ENCODE measurements around the gene FAM241A.

FAM241A gene

DNA sequence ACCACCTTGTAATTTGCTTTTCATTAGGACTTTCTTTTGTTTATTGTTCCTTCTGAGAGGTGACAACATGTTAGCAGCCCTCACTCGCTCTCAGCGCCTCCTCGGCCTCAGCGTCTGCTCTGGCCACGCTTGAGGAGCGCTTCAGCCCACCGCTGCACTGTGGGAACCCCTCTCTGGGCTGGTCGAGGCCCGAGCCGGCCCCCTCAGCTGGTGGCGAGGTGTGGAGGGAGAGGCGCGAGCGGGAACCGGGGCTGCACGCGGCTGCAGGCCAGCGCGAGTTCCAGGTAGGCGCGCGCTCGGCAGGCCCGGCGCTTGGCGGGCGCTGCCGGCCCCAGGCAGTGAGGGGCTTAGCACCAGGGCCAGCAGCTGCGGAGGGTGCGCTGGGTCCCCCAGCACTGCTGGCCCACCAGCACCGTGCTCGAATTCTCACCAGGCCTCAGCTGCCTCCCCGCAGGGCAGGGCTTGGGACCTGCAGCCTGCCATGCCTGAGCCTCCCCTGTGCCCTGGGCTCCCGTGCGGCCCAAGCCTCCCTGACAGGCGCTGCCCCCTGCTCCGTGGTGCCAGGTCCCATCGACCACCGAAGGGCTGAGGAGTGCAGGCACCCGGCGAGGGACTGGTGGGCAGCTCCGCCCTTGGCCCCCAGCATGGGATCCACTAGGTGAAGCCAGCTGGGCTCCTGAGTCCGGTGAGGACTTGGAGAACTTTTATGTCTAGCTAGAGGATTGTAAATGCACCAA is 77.1 kb downstream of the FAM241A start:
- DNase-seq: no peak

DNA sequence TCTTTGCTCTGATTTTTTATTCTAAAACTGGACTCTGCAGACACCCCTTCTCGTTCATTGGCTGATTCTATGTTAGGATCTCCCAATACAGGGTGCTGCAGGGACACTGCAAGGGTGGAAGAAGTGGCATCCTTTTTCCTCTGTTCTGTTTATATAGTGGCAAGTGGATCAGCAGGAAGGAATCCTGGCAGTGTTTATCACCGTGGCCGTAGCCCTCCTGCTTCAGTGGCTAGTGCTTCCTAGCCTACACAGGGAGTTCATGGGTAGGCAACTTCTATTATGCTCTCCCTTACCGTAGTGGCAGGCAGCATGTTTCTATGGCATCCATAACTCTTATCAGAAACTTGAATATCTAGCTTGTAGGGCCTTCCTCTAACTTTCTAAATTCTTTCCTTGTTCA is 79.9 kb downstream of the FAM241A start:
- no peak for DNase-seq

- peak; percentile 99 for DNase-seq
Observed at GRCh38 chr4:112230879-112231778, 85.9 kb downstream of the FAM241A start.

GRCh38 chr4:112231779-112232713 is 86.8 kb downstream of the FAM241A start, which contains the start of gene AP1AR:
AP1AR (plus strand) TSS chr4:112231787; CDS start chr4:112232092, 305 bp downstream.
- DNase-seq: peak; percentile 88

- no peak for DNase-seq
Observed at GRCh38 chr4:112234952-112235609, 89.8 kb downstream of the FAM241A start.

- no peak for DNase-seq
Observed at GRCh38 chr4:112236040-112236439, 90.8 kb downstream of the FAM241A start.

GRCh38 chr4:112238833-112239232 is 93.6 kb downstream of the FAM241A start:
- no peak for DNase-seq
